PC-3 (cell line): ENCODE data around the gene ATP8B3.

Source experiments
- CTCF ChIP-seq: fragments of 300-600 bp; sonication (generic); conservative IDR thresholded peaks from 2 replicates; pipeline ENCODE4 v1.5.1; 2017; ENCODE audit warnings: antibody characterized with exemption, low read depth, mild to moderate bottlenecking, low read length
- EZH2 ChIP-seq: fragments of 300-600 bp; sonication (generic); IDR thresholded peaks from one replicate; pipeline ENCODE4 v1.6.1; 2017; ENCODE audit warnings: antibody characterized with exemption, mild to moderate bottlenecking, low read length; ENCODE audit not compliant: unreplicated experiment

DNA sequence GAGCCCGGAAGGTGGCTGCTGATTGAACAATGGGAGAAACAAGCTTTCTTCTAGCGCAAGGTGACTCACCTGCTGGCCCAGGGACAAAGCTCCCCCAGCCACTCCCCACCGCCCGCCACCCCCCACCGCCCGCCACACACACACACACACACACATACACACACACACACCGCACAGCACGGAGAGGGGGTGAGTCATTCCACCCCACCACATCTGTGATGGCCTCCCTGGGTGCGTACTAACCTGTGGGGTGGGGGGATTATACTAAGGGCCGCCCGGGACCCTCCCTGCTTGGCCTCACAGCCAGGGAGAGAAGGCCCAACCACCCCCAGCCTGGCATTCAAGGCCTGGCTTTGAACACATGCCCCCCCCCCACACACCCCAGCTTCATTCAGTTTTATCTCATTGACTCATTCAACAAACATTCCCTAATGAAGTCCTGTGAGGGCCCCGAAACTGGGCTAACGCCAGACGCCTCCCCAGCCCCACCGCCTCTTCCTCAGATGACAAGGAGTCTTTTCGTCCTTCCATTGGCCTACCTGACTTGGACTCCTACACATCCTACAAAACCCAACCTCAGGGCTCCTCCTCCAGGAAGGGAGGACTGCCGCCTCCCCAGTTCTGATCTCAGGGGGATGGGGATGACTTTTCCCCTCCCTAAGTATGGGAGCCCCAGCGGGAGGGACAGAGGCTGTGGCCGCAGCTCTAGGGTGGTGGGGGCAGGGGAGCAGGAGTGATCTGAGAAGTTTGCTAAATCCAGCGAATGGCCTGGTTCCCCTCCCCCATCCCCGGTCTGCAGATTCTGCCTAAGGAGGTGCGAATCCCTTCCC, 64.6 kb downstream of the ATP8B3 start:
- TF ChIP-seq EZH2 (no peak), CTCF (no peak)
